OCI-LY1 (cell line): ENCODE measurements around the gene VHLL.

Experiments
- H2AFZ ChIP-seq: fragments of 200-600 bp; sonication (generic), shearing (Covaris generic); 2 replicates; pipeline ENCODE4 v1.6.0; 2014; ENCODE audit warnings: antibody characterized with exemption, mild to moderate bottlenecking, low read length
- H3F3A ChIP-seq: fragments of 200-600 bp; sonication (generic), shearing (Covaris generic); 2 replicates; pipeline ENCODE4 v1.6.0; 2014; ENCODE audit warnings: mild to moderate bottlenecking, antibody characterized with exemption, low read length, moderate library complexity; ENCODE audit not compliant: insufficient read depth
- H3K27ac ChIP-seq: fragments of 200-600 bp; sonication (generic); 2 replicates; pipeline ENCODE4 v1.5.1; 2014; ENCODE audit warnings: low read length, mixed run types, mild to moderate bottlenecking, low read depth; ENCODE audit not compliant: poor library complexity, severe bottlenecking
- H3K27me3 ChIP-seq: fragments of 200-600 bp; sonication (generic); 2 replicates; pipeline ENCODE4 v1.6.0; 2014; ENCODE audit warnings: antibody characterized with exemption, mild to moderate bottlenecking, low read length, moderate library complexity; ENCODE audit not compliant: insufficient read depth
- H3K36me3 ChIP-seq: fragments of 200-600 bp; sonication (generic); 2 replicates; pipeline ENCODE4 v1.6.1; 2014; ENCODE audit warnings: mild to moderate bottlenecking, antibody characterized with exemption, low read length, moderate library complexity, mixed read lengths; ENCODE audit not compliant: insufficient read depth
- H3K4me1 ChIP-seq: fragments of 200-600 bp; sonication (generic); 2 replicates; pipeline ENCODE4 v1.5.1; 2014; ENCODE audit warnings: mild to moderate bottlenecking, low read length, moderate library complexity; ENCODE audit not compliant: insufficient read depth, severe bottlenecking
- H3K4me2 ChIP-seq: fragments of 200-600 bp; sonication (generic), shearing (Covaris generic); 2 replicates; pipeline ENCODE4 v1.6.1; 2014; ENCODE audit warnings: low read length
- H3K4me3 ChIP-seq: fragments of 200-600 bp; sonication (generic); 2 replicates; pipeline ENCODE4 v1.5.1; 2014; ENCODE audit warnings: low read length, low read depth, mild to moderate bottlenecking, mixed read lengths; ENCODE audit not compliant: poor library complexity, severe bottlenecking
- H3K79me2 ChIP-seq: fragments of 200-600 bp; shearing (Covaris generic); 2 replicates; pipeline ENCODE4 v1.6.1; 2016; ENCODE audit warnings: mixed run types, low read length, mixed read lengths; ENCODE audit not compliant: insufficient read depth
- H3K9ac ChIP-seq: fragments of 200-600 bp; sonication (generic), shearing (Covaris generic); 2 replicates; pipeline ENCODE4 v1.6.1; 2014; ENCODE audit warnings: mild to moderate bottlenecking, low read length, mixed read lengths
- H3K9me2 ChIP-seq: fragments of 200-600 bp; sonication (generic), shearing (Covaris generic); 2 replicates; pipeline ENCODE4 v1.6.1; 2014; ENCODE audit warnings: low read depth, mild to moderate bottlenecking, low read length, mixed read lengths
- H3K9me3 ChIP-seq: fragments of 200-600 bp; shearing (Covaris generic); 2 replicates; pipeline ENCODE4 v1.6.1; 2014; ENCODE audit warnings: low read length, mixed read lengths
- H4K20me1 ChIP-seq: fragments of 200-600 bp; sonication (generic), shearing (Covaris generic); 2 replicates; pipeline ENCODE4 v1.6.0; 2016; ENCODE audit warnings: mild to moderate bottlenecking, low read length; ENCODE audit not compliant: insufficient read depth
- EZH2 ChIP-seq: fragments of 200-600 bp; sonication (generic), shearing (Covaris generic); IDR thresholded peaks from 2 replicates; pipeline ENCODE4 v1.8.0; 2017; ENCODE audit warnings: borderline replicate concordance, mixed run types, mild to moderate bottlenecking, antibody characterized with exemption, low read length, moderate library complexity, mixed read lengths
- TF ChIP-seq, protein P1 (sequence below): fragments of 200-600 bp; sonication (generic), shearing (Covaris generic); IDR thresholded peaks from 2 replicates; pipeline ENCODE4 v1.5.1; 2017; ENCODE audit warnings: mild to moderate bottlenecking, antibody characterized with exemption, low read length, moderate library complexity, mixed read lengths

Gene VHLL

GRCh38 chr1:156281693-156282478 lies 17.2 kb downstream of the VHLL start:
- H3K9ac ChIP-seq: peak overlapping the region; percentile 98
- no peak overlapping the region for H2AFZ ChIP-seq
- peaks cover 37% of the 10 kb centered on the region for H3K36me3 ChIP-seq

GRCh38 chr1:156281281-156281680 lies 17.8 kb downstream of the VHLL start:
- H3K4me2 ChIP-seq: peak overlapping the region; percentile 97
- H3K36me3 ChIP-seq: peaks cover 43% of the 10 kb centered on the region
- no peaks in the 10 kb centered on the region for H3F3A ChIP-seq
- TF ChIP-seq, protein P1, sequence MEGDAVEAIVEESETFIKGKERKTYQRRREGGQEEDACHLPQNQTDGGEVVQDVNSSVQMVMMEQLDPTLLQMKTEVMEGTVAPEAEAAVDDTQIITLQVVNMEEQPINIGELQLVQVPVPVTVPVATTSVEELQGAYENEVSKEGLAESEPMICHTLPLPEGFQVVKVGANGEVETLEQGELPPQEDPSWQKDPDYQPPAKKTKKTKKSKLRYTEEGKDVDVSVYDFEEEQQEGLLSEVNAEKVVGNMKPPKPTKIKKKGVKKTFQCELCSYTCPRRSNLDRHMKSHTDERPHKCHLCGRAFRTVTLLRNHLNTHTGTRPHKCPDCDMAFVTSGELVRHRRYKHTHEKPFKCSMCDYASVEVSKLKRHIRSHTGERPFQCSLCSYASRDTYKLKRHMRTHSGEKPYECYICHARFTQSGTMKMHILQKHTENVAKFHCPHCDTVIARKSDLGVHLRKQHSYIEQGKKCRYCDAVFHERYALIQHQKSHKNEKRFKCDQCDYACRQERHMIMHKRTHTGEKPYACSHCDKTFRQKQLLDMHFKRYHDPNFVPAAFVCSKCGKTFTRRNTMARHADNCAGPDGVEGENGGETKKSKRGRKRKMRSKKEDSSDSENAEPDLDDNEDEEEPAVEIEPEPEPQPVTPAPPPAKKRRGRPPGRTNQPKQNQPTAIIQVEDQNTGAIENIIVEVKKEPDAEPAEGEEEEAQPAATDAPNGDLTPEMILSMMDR: peak; percentile 32
- no peak for TF ChIP-seq EZH2
- no peaks in the 10 kb centered on the region for H4K20me1 ChIP-seq
- H3K4me3 ChIP-seq: peak overlapping the region; percentile 95
- no peaks in the 10 kb centered on the region for H3K27me3 ChIP-seq
- no peak overlapping the region for H2AFZ ChIP-seq
- H3K9me3 ChIP-seq: no peaks in the 10 kb centered on the region
- peak overlapping the region; percentile 79 for H3K27ac ChIP-seq
- H3K4me1 ChIP-seq: peaks cover 29% of the 10 kb centered on the region
- no peaks in the 10 kb centered on the region for H3K9me2 ChIP-seq
- H3K9ac ChIP-seq: peak overlapping the region; percentile 98
- H3K79me2 ChIP-seq: peaks cover 37% of the 10 kb centered on the region

More at GRCh38 chr1:156281693-156282478, 17.2 kb downstream of the VHLL start:
- Histone ChIP-seq H3K4me1 (peaks cover 29% of the 10 kb centered on the region), H4K20me1 (no peaks in the 10 kb centered on the region), H3K4me3 (peak overlapping the region; percentile 95), H3K79me2 (peaks cover 37% of the 10 kb centered on the region), H3K9me2 (no peaks in the 10 kb centered on the region), H3K27me3 (no peaks in the 10 kb centered on the region), H3K4me2 (peak overlapping the region; percentile 97), H3K27ac (peak overlapping the region; percentile 79), H3K9me3 (no peaks in the 10 kb centered on the region), H3F3A (no peaks in the 10 kb centered on the region)
- TF ChIP-seq, protein P1: no peak
- TF ChIP-seq EZH2: no peak

- Histone ChIP-seq H3K4me2 (no peak overlapping the region), H3K9me3 (no peaks in the 10 kb centered on the region), H3K36me3 (peaks cover 56% of the 10 kb centered on the region), H3K27ac (no peak overlapping the region), H3K9me2 (no peaks in the 10 kb centered on the region), H3K9ac (no peak overlapping the region), H3K4me1 (peaks cover 29% of the 10 kb centered on the region), H2AFZ (no peak overlapping the region), H3K4me3 (no peak overlapping the region), H3K79me2 (peaks cover 37% of the 10 kb centered on the region), H3K27me3 (no peaks in the 10 kb centered on the region), H3F3A (no peaks in the 10 kb centered on the region), H4K20me1 (no peaks in the 10 kb centered on the region)
- TF ChIP-seq, protein P1: no peak
- no peak for TF ChIP-seq EZH2
These were observed 19.3 kb downstream of the VHLL start for GRCh38 chr1:156279837-156280236.
